ENCODE data around the gene SLC10A6.

Gene SLC10A6

GRCh38 chr4:86893136-86893535 lies 44.0 kb upstream of the SLC10A6 start:
- no peak for DNase-seq
- Histone ChIP-seq H3K27me3 (ENCODE audit: insufficient read depth, low read depth, severe bottlenecking) (no peaks in the 10 kb centered on the region), H3K27ac (no peak overlapping the region), H3K36me3 (no peaks in the 10 kb centered on the region), H3K4me3 (ENCODE audit: low read depth, low read length) (no peak overlapping the region), H3K9me3 (ENCODE audit: severe bottlenecking) (no peaks in the 10 kb centered on the region)
- TF ChIP-seq CTCF (IDR thresholded peaks at IDR 0.05; ENCODE audit: low read depth, low read length), result no peak

GRCh38 chr4:86892636-86892960 lies 43.4 kb upstream of the SLC10A6 start:
- H3K27ac ChIP-seq, result peak overlapping the region; percentile 67
- peak overlapping the region; percentile 63 for H3K4me3 ChIP-seq (ENCODE audit: low read depth, low read length)
- TF ChIP-seq CTCF (IDR thresholded peaks at IDR 0.05; ENCODE audit: low read depth, low read length), result no peak

GRCh38 chr4:86891762-86892635 lies 42.8 kb upstream of the SLC10A6 start, which contains the start of gene C4orf36:
Gene C4orf36, minus strand, starts transcription at chr4:86892422. Its CDS starts 902 bp downstream, at chr4:86891520.
- no peak for TF ChIP-seq CTCF (IDR thresholded peaks at IDR 0.05; ENCODE audit: low read depth, low read length)
- peak; percentile 77 for DNase-seq
- H3K27me3 ChIP-seq (ENCODE audit: insufficient read depth, low read depth, severe bottlenecking), result no peaks in the 10 kb centered on the region
- H3K27ac ChIP-seq, result peak within 1 kb of the TSS; percentile 67
- H3K36me3 ChIP-seq, result no peaks in the 10 kb centered on the region
- H3K9me3 ChIP-seq (ENCODE audit: severe bottlenecking), result no peaks in the 10 kb centered on the region
- peak within 1 kb of the TSS; percentile 63 for H3K4me3 ChIP-seq (ENCODE audit: low read depth, low read length)

More at GRCh38 chr4:86892636-86892960, 43.4 kb upstream of the SLC10A6 start:
- H3K27me3 ChIP-seq (ENCODE audit: insufficient read depth, low read depth, severe bottlenecking), result no peaks in the 10 kb centered on the region
- H3K36me3 ChIP-seq, result no peaks in the 10 kb centered on the region
- H3K9me3 ChIP-seq (ENCODE audit: severe bottlenecking), result no peaks in the 10 kb centered on the region
- DNase-seq, result no peak

DNA sequence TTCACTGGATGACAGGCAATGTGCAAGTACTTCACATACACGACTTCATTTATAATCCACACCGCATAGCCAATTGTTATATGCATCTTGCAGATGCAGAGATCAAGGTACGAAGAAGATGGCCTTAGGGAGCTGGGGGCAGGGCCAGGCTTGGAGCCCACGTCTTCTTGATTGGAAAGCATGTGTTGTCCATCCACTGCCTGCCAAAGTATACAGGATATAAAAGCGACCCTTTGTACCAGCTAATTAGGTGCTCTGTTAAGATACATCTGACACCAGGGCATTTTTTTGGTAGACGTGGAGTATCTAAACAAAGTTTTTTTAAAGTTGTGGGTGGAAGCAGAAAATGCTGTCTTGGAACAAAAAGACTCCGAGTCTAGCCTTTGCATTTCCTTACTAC lies 41.6 kb upstream of the SLC10A6 start:
- Histone ChIP-seq H3K27me3 (ENCODE audit: insufficient read depth, low read depth, severe bottlenecking) (no peaks in the 10 kb centered on the region), H3K9me3 (ENCODE audit: severe bottlenecking) (no peaks in the 10 kb centered on the region), H3K36me3 (no peaks in the 10 kb centered on the region), H3K4me3 (ENCODE audit: low read depth, low read length) (no peak overlapping the region), H3K27ac (no peak overlapping the region)
- DNase-seq, result no peak
- no peak for TF ChIP-seq CTCF (IDR thresholded peaks at IDR 0.05; ENCODE audit: low read depth, low read length)

DNA sequence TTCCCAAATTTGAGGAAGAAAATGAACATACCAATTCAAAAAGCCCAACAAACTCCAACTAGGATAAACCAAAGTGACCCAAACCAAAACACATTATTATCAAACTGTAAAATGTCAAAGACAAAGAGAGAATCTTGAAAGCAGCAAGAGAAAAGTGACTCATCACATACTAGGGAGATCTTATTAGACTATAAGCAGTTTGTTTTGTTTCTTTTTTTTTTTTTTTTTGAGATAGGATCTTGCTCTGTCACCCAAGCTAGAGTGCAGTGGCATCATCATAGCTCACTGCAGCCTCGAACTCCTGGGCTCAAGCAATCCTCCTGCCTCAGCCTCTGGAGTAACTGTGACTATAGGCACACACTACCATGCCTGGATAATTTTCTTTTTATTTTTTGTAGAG lies 30.5 kb upstream of the SLC10A6 start:
- no peak for TF ChIP-seq CTCF (IDR thresholded peaks at IDR 0.05; ENCODE audit: low read depth, low read length)

More for the DNA sequence above, 30.5 kb upstream of the SLC10A6 start:
- Histone ChIP-seq H3K36me3 (no peaks in the 10 kb centered on the region), H3K27me3 (ENCODE audit: insufficient read depth, low read depth, severe bottlenecking) (no peaks in the 10 kb centered on the region), H3K9me3 (ENCODE audit: severe bottlenecking) (peaks cover 5% of the 10 kb centered on the region), H3K4me3 (ENCODE audit: low read depth, low read length) (no peak overlapping the region), H3K27ac (no peak overlapping the region)
- no peak for DNase-seq

Data from WERI-Rb-1 (cell line).